Transverse colon (tissue), 4 donors: Measurements from ENCODE around the gene CDCA7. TPM values are rescaled to one million over a fixed set of nuclear protein-coding genes. Genes with fewer than 3 reads are reported as not detected.

ENCODE experiments used
- DNase-seq: peaks from one replicate; pipeline ENCODE4 v3.0.0-alpha.2; 2019
- H3K27ac ChIP-seq, 4 donors: fragments of 200-600 bp; sonication (generic); 2 replicates each; pipeline ENCODE4 v1.5.1; 2016 to 2018; ENCODE audit warnings: inconsistent platforms in 4 of 4
- H3K27me3 ChIP-seq: fragments of 200-600 bp; sonication (generic); 2 replicates; pipeline ENCODE4 v1.5.1; 2017; ENCODE audit warnings: inconsistent platforms
- H3K36me3 ChIP-seq, 4 donors: fragments of 200-600 bp; sonication (generic); 2 replicates each; pipeline ENCODE4 v1.5.1; 2017 to 2019; ENCODE audit warnings: inconsistent platforms in 4 of 4
- H3K4me1 ChIP-seq, 4 donors: fragments of 200-600 bp; sonication (generic); 2 replicates each; pipeline ENCODE4 v1.5.1; 2017 to 2020; ENCODE audit warnings: inconsistent platforms in 4 of 4
- H3K4me3 ChIP-seq, 4 donors: fragments of 200-600 bp; sonication (generic); 1 replicate in 1 of 4; 2 replicates in 3 of 4; pipeline versions ENCODE4 v1.5.1 to v1.6.1; 2017 to 2019; ENCODE audit warnings: inconsistent platforms in 4 of 4
- H3K9me3 ChIP-seq, 2 donors: fragments of 200-600 bp; sonication (generic); 2 replicates each; pipeline ENCODE4 v1.5.1; 2017 to 2019; ENCODE audit warnings: inconsistent platforms in 2 of 2
- CTCF ChIP-seq, 5 experiments: fragments of 200-600 bp in 3 of 5; fragments of 450-650 bp in 2 of 5; sonication (generic) in 3 of 5; IDR thresholded peaks; 1 replicate in 2 of 5; 2 replicates in 3 of 5; pipeline ENCODE4 v1.5.1; 2016 to 2017; ENCODE audit warnings: antibody characterized with exemption in 5 of 5, inconsistent platforms in 3 of 5, mild to moderate bottlenecking in 2 of 5, moderate library complexity in 1 of 5
- EP300 ChIP-seq: sonication (generic); formaldehyde crosslinking; IDR thresholded peaks from one replicate; pipeline ENCODE4 v1.6.1; 2017; ENCODE audit warnings: antibody characterized with exemption, low read depth
- POLR2A ChIP-seq: fragments of 450-650 bp; IDR thresholded peaks from one replicate; pipeline ENCODE4 v1.6.1; 2016; ENCODE audit warnings: antibody characterized with exemption, mild to moderate bottlenecking, moderate library complexity
- POLR2AphosphoS5 ChIP-seq, 3 donors: sonication (generic); formaldehyde crosslinking; IDR thresholded peaks; one replicate each; pipeline ENCODE4 v1.6.1; 2016; ENCODE audit warnings: antibody characterized with exemption in 3 of 3
- WGBS, 2 donors: methylation state at CpG; one replicate each; pipeline ENCODE4 v1.1.5; 2018; ENCODE audit warnings: low coverage in 1 of 2; 5-methylcytosine and 5-hydroxymethylcytosine counted together
- in situ Hi-C, 4 donors: fragments of 200-750 bp; cut with MboI; loops; one replicate each; pipeline versions ENCODE4 v1.15.0 to v1.15.1; 2017; ENCODE audit warnings: low sequenced_read_pairs in 3 of 4, low pct_ligation_motif_present in 1 of 4, low pct_unique_long_range_greater_than_20kb in 1 of 4
- intact Hi-C: fragments of 100-400 bp; cut with DNase I; formaldehyde crosslinking; loops from one replicate; pipeline ENCODE4 v1.15.1; 2023; ENCODE audit warnings: low total_unique reads
- total RNA-seq, 4 donors: library from RNA; depleted of rRNA; stranded (reverse); fragments of >200 nt; gene quantifications; one replicate each; pipeline ENCODE4 v1.1.0, GENCODE V29; 2016

Gene CDCA7
- total RNA-seq, 4 donors from 2014 or later, result 5.2 to 44.4 (median 11.8) TPM

- 80 to 84% methylated on average over 2 of the region's 2 CpGs for WGBS, 2 donors
- no peak for DNase-seq
- Histone ChIP-seq H3K27ac (no peak overlapping the region), H3K36me3 (no peaks in the 10 kb centered on the region), H3K4me1 (peaks cover 0 to 28% (median 3%) of the 10 kb centered on the region in 4 donors), H3K27me3 (peaks cover 22% of the 10 kb centered on the region), H3K4me3 (no peak overlapping the region), H3K9me3 (peaks cover 10 to 19% of the 10 kb centered on the region in 2 donors)
- intact Hi-C loops (no loop called here), in situ Hi-C loops (no loop called here)
- TF ChIP-seq POLR2AphosphoS5 (IDR thresholded peaks at IDR 0.05), result no peak
- TF ChIP-seq POLR2A, result no peak
- no peak for TF ChIP-seq EP300
- no peak for TF ChIP-seq CTCF (IDR thresholded peaks at IDR 0.05)
Observed at GRCh38 chr2:173349287-173349686, 5.4 kb upstream of the CDCA7 start.

GRCh38 chr2:173350383-173350782 lies 4.3 kb upstream of the CDCA7 start:
- Histone ChIP-seq H3K27ac (no peak overlapping the region), H3K27me3 (peaks cover 31% of the 10 kb centered on the region), H3K36me3 (no peaks in the 10 kb centered on the region), H3K4me1 (peaks cover 0 to 31% (median 10%) of the 10 kb centered on the region in 4 donors), H3K4me3 (no peak overlapping the region), H3K9me3 (peaks cover 10 to 13% of the 10 kb centered on the region in 2 donors)
- intact Hi-C loops (no loop called here), in situ Hi-C loops (loop anchor here in 1 of 4 donors (25.0 kb wide), 1 partner anchor 313 kb away; no protein-coding TSS in a partner anchor)
- no peak for TF ChIP-seq CTCF (IDR thresholded peaks at IDR 0.05)
- TF ChIP-seq POLR2AphosphoS5 (IDR thresholded peaks at IDR 0.05), result no peak
- no peak for TF ChIP-seq POLR2A
- no peak for TF ChIP-seq EP300
- DNase-seq, result no peak
- WGBS, 2 donors, result 72% methylated on average over 2 of the region's 2 CpGs

- peaks cover 0 to 39% (median 14%) of the 10 kb centered on the region in 4 donors for H3K4me1 ChIP-seq
- no peak overlapping the region for H3K27ac ChIP-seq
- DNase-seq, result no peak
- H3K36me3 ChIP-seq, result no peaks in the 10 kb centered on the region
- peaks cover 43% of the 10 kb centered on the region for H3K27me3 ChIP-seq
- in situ Hi-C loops, result loop anchor here in 1 of 4 donors (25.0 kb wide), 1 partner anchor 315 kb away; no protein-coding TSS in a partner anchor
- no peak overlapping the region for H3K4me3 ChIP-seq
- no peaks in the 10 kb centered on the region for H3K9me3 ChIP-seq
- TF ChIP-seq POLR2A, result no peak
- intact Hi-C loops, result loop anchor here (1.0 kb wide), 1 partner anchor 47 kb away; no protein-coding TSS in a partner anchor
- WGBS, 2 donors, result 50 to 52% methylated on average over 4 of the region's 4 CpGs
Observed at GRCh38 chr2:173351879-173352278, 2.8 kb upstream of the CDCA7 start.

- Histone ChIP-seq H3K36me3 (no peaks in the 10 kb centered on the region), H3K4me1 (peaks cover 0 to 33% (median 14%) of the 10 kb centered on the region in 4 donors), H3K27ac (peak overlapping the region in 2 of 4 donors; percentile 56 to 85), H3K27me3 (peaks cover 51% of the 10 kb centered on the region), H3K9me3 (no peaks in the 10 kb centered on the region), H3K4me3 (peak overlapping the region in 1 of 4 donors; percentile 74)
- no peak for TF ChIP-seq CTCF (IDR thresholded peaks at IDR 0.05)
- TF ChIP-seq POLR2AphosphoS5 (IDR thresholded peaks at IDR 0.05), result no peak
- no peak for TF ChIP-seq EP300
- no peak for TF ChIP-seq POLR2A
- intact Hi-C loops, result no loop called here
- in situ Hi-C loops, result loop anchor here in 1 of 4 donors (25.0 kb wide), 1 partner anchor 316 kb away; no protein-coding TSS in a partner anchor
- WGBS, 2 donors, result 27 to 37% methylated on average over 5 of the region's 5 CpGs
- DNase-seq, result no peak
Observed at GRCh38 chr2:173353556-173353955, 1.1 kb upstream of the CDCA7 start.
